Measurements from ENCODE around the gene WNT11. TPM values are rescaled to one million over a fixed set of nuclear protein-coding genes. Genes with fewer than 3 reads are reported as not detected.

Gene WNT11
- total RNA-seq, 2 donors from 2014 or later: 0.53 to 0.62 TPM

DNA sequence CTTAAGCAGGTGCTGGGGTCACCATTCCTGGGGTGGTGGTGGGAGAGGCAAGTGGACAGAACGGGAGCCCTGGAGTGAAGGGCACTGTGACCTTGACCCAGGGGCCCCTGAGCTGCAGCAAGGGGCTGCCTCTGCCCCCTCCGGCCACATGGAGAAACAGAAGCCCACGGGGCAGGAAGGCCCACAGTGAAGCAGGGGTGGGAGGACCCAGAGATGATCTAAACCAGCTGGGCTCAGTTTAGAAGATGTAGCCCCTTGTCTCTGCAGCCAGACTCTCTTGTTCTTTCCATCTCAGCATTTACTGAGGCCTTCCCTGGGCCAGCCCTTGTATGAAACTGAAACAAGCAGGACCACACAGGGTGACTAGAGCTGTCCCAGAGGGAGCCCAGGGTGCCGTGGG is 30.5 kb downstream of the WNT11 start:
- H3K27ac Mint-ChIP-seq: no peak overlapping the region
- no peak for DNase-seq
- no peak overlapping the region for H3K9ac ChIP-seq (ENCODE audit: extremely low read depth, low read length, poor library complexity, severe bottlenecking)
- H3K36me3 Mint-ChIP-seq (ENCODE audit: low read depth): no peaks in the 10 kb centered on the region
- H3K9me3 Mint-ChIP-seq: no peaks in the 10 kb centered on the region
- TF ChIP-seq, protein P1, sequence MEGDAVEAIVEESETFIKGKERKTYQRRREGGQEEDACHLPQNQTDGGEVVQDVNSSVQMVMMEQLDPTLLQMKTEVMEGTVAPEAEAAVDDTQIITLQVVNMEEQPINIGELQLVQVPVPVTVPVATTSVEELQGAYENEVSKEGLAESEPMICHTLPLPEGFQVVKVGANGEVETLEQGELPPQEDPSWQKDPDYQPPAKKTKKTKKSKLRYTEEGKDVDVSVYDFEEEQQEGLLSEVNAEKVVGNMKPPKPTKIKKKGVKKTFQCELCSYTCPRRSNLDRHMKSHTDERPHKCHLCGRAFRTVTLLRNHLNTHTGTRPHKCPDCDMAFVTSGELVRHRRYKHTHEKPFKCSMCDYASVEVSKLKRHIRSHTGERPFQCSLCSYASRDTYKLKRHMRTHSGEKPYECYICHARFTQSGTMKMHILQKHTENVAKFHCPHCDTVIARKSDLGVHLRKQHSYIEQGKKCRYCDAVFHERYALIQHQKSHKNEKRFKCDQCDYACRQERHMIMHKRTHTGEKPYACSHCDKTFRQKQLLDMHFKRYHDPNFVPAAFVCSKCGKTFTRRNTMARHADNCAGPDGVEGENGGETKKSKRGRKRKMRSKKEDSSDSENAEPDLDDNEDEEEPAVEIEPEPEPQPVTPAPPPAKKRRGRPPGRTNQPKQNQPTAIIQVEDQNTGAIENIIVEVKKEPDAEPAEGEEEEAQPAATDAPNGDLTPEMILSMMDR (conservative IDR thresholded peaks at IDR 0.05): no peak
- peaks cover 5% of the 10 kb centered on the region for H3K27me3 Mint-ChIP-seq (ENCODE audit: insufficient read depth)
- no peaks in the 10 kb centered on the region for H3K9me3 ChIP-seq (ENCODE audit: control insufficient read depth, low read length)
- H3K27ac ChIP-seq (ENCODE audit: low read depth, low read length): no peak overlapping the region
- H3K4me1 ChIP-seq (ENCODE audit: control insufficient read depth, insufficient read depth, low read length): no peaks in the 10 kb centered on the region
- no peaks in the 10 kb centered on the region for H3K27me3 ChIP-seq (ENCODE audit: control insufficient read depth, insufficient read depth, low read length, poor library complexity, severe bottlenecking)
- 67 to 86% methylated on average over 1 to 4 of the region's 4 CpGs for WGBS, 2 experiments (ENCODE audit: insufficient coverage in 1 of 2, insufficient read length in 1 of 2)
- H3K4me3 Mint-ChIP-seq: no peak overlapping the region
- H3K36me3 ChIP-seq (ENCODE audit: control insufficient read depth, insufficient read depth, low read length): no peaks in the 10 kb centered on the region
- peaks cover 8% of the 10 kb centered on the region for H3K4me1 Mint-ChIP-seq
- no peak overlapping the region for H3K4me3 ChIP-seq (ENCODE audit: low read length)

DNA sequence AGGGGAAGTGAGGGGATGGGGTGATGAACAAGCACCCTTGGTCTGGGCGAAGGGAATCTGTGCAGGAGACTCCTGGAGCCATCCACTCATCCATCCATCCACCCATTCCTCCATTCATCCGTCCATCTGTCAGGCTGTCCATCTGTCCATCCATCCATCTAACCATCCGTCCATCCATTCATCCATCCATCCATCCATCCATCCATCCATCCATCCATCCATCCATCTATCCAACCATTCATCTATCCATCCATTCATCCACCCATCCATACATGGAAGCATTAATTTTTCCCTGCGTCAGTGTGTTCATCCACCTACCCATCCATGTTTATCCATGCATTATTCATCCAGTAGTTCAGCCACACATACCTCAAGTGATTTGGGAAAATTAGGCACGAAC is 32.0 kb downstream of the WNT11 start:
- H3K27me3 ChIP-seq (ENCODE audit: control insufficient read depth, insufficient read depth, low read length, poor library complexity, severe bottlenecking): no peaks in the 10 kb centered on the region
- TF ChIP-seq, protein P1 (conservative IDR thresholded peaks at IDR 0.05): no peak
- H3K4me3 ChIP-seq (ENCODE audit: low read length): no peak overlapping the region
- no peak for DNase-seq
- no peaks in the 10 kb centered on the region for H3K36me3 ChIP-seq (ENCODE audit: control insufficient read depth, insufficient read depth, low read length)
- H3K9ac ChIP-seq (ENCODE audit: extremely low read depth, low read length, poor library complexity, severe bottlenecking): no peak overlapping the region
- Mint-ChIP-seq H3K36me3 (ENCODE audit: low read depth) (no peaks in the 10 kb centered on the region), H3K4me3 (no peak overlapping the region), H3K9me3 (no peaks in the 10 kb centered on the region), H3K27me3 (ENCODE audit: insufficient read depth) (peaks cover 4% of the 10 kb centered on the region), H3K4me1 (peaks cover 8% of the 10 kb centered on the region), H3K27ac (no peak overlapping the region)
- no peaks in the 10 kb centered on the region for H3K9me3 ChIP-seq (ENCODE audit: control insufficient read depth, low read length)
- H3K4me1 ChIP-seq (ENCODE audit: control insufficient read depth, insufficient read depth, low read length): no peaks in the 10 kb centered on the region
- WGBS, 2 experiments (ENCODE audit: insufficient coverage in 1 of 2, insufficient read length in 1 of 2): 94 to 100% methylated on average over 4 to 5 of the region's 5 CpGs
- H3K27ac ChIP-seq (ENCODE audit: low read depth, low read length): no peak overlapping the region

DNA sequence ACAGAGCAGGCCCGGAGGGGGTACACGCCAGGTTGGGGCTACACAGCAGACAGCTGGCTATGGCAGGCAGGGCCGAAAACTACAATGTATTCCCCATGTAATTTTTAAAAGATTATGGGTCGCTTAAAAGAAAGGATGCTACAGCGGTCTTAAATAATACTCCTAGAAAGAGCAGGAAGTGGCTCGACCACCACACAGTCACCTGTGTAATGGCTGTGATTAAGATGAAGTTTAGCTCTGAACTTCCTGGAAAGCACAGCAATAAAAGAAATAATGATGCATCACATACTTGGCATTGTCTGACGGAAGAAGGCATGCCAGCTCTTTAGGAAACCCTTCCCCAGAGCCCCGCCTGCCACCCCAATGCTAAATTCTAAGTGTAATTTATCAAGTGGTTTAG is 32.6 kb downstream of the WNT11 start:
- Histone ChIP-seq H3K36me3 (ENCODE audit: control insufficient read depth, insufficient read depth, low read length) (no peaks in the 10 kb centered on the region), H3K9me3 (ENCODE audit: control insufficient read depth, low read length) (no peaks in the 10 kb centered on the region), H3K4me3 (ENCODE audit: low read length) (no peak overlapping the region), H3K4me1 (ENCODE audit: control insufficient read depth, insufficient read depth, low read length) (no peaks in the 10 kb centered on the region), H3K27me3 (ENCODE audit: control insufficient read depth, insufficient read depth, low read length, poor library complexity, severe bottlenecking) (no peaks in the 10 kb centered on the region), H3K9ac (ENCODE audit: extremely low read depth, low read length, poor library complexity, severe bottlenecking) (no peak overlapping the region), H3K27ac (ENCODE audit: low read depth, low read length) (no peak overlapping the region)
- TF ChIP-seq, protein P1 (conservative IDR thresholded peaks at IDR 0.05): no peak
- WGBS, 2 experiments (ENCODE audit: insufficient coverage in 1 of 2, insufficient read length in 1 of 2): 94 to 97% methylated on average over 7 to 8 of the region's 8 CpGs
- Mint-ChIP-seq H3K27me3 (ENCODE audit: insufficient read depth) (peaks cover 3% of the 10 kb centered on the region), H3K27ac (no peak overlapping the region), H3K4me3 (no peak overlapping the region), H3K36me3 (ENCODE audit: low read depth) (no peaks in the 10 kb centered on the region), H3K9me3 (no peaks in the 10 kb centered on the region), H3K4me1 (peaks cover 8% of the 10 kb centered on the region)
- DNase-seq: no peak

All from endodermal cell (in vitro differentiated cells).